Measurements from ENCODE around the gene KLHDC7B.

The KLHDC7B gene

DNA sequence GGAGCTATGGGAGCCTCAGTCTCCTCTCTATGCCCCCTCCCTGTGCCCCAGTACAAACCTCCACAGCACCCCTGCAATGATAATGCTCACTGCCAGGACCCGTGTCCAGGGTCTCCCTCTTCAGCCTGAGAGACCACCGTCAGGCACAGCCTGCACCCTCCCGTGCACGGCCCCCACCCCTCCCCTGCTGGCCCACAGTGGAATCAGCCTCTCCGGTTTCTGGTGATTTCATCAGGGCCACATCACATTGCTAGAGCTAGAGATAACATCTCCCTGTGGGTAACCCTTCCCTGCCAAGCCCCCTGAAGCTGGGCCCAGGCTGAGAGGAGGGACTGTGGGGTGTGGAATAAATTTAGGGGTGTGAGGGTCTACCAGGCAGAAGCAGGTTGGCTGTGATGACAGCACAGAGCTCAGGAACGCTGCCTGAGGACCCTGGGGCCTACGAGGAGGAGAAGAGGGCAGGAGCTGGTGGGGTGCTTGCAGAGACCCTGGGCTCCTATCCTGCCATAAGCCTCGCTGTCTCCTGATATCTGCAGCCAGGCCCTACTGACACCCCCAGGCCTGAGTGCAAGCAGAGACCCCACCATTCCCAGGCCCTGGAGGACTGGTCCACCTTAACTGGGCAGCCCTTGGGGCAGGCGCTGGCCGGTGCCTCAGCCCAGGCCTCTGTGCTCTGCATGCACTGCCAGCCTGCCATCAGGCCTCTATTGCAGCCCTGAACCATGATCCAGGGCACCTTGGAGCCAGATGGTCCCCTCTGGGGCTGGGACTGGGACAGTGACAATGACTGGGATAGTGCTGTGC is at the start of gene KLHDC7B:
Gene KLHDC7B, plus strand, starts transcription at position 378 of the 804 bp plus-strand sequence. Its CDS starts 345 bp downstream, at position 723.
- no peak for DNase-seq

DNA sequence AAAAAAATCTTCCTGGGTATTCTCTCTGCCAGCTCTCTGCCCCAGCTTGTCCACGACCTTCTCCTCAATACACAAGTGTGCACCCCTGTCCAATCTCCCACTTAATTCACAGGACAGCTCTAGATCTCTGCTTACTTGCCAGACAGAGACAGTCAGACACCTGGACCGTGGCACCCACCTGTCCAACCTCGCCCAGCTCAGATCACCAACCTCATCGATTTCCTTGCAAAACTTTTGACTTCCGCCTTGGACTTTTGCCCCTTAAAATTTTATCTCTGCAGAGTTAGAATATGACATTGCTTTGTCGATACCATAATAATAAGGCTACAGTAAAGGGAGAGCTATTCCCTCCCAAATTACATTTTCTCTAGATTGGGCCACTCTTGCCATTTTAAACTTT is 48.6 kb upstream of the KLHDC7B start:
- DNase-seq: no peak

DNA sequence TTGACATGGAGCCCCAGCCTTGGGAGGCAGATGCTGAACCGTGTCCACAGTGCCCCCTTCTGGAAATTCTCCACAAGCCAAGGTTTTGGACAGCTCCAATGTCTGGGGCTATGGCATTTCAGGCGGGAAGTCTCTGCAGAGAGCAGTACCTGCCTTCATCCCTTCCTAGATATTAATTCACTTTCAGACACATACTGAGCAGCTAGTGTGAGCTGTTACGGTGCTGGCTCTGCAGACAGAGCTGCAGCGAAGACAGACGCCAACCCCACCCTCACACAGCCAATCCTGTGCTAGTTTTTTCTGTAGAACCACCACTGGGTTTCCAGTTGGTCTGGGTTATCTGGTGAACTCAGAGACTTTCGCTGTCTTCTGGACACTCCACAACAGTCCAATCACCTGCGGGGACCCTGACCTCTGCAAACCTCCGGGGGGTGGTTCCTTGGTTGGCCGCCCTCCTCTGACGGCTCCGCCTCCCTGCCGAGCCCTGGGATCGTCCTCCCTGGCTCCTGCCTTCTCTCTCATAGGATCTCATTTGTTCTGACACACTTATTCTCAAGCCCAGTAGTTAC is 47.3 kb upstream of the KLHDC7B start:
- peak; percentile 7 for DNase-seq

DNA sequence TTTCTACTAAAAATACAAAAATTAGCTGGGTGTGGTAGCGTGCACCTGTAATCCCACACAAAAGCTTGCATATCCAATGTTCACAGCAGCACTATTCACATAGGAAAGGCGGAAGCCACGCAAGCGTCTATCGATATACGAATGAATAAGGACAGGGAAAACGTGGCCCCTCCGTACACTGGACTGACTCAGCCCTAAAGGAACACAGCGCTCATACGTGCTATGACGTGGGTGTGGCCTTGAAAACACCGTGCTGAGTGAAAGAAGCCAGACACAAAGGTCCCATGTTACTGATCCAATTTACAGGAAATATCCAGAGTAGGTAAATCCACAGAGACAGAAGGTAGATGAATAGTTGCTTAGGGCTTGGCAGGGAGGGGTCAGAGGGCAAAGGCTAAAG is 45.2 kb upstream of the KLHDC7B start:
- no peak for DNase-seq

DNA sequence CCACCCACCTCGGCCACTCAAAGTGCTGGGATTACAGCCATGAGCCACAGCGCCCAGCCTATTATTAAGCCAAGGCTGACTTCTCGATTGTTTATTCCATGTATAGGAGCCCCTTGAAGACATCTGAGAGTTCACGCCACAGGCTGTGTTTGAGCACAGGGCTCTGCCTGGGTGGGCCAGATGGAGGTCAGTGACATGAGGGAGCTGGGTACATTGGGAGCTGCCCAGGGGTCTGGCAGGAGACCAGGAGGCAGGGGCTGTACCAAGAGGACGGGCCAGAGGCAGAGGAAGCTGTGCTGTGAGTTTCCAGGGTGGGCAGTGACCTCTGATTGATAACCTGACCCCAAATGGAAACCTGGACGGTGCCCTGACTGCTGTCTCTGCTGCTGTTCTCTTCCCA is 43.6 kb upstream of the KLHDC7B start:
- DNase-seq: no peak

DNA sequence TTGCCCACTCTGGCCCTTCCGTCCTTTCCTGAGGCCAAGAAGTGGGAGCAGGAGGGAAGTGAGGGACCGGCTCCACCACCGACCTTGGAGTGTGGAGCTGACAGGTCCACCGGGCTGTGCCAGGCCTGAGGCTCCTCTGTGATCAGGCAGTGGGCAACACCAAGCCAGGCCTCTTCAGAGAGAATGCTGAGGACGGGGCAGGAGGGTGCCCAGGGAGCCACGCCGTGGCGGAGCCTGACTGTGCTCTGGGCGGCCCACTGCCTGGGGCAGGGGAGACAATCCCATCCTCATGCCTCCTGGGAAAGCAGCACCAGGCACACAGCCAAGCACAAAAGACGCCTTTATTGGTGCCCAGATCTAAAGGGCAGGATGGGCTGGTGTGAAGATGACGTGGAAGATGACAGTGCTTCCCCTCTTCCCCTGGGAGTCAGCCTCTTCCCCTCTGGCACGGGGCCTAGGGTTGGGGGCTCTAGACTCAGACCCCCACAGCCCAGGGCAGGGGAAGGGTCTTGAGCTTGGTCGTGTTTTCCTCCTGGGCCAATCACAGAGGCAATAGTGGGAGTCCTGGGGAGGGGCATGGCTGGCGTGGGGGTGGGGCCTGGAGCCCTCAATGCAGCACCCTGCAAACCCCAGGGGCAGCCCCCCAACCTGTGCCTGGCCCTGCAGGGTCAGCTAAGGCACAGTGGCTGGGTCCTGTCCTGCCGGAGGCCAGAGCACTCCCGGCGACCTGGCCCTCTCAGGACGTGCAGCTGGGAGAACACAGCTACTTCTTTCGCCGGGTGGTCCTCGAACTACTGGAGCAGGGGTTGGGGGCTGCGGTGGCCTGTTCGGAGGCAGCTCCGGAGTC is 42.8 kb upstream of the KLHDC7B start:
- no peak for DNase-seq

DNA sequence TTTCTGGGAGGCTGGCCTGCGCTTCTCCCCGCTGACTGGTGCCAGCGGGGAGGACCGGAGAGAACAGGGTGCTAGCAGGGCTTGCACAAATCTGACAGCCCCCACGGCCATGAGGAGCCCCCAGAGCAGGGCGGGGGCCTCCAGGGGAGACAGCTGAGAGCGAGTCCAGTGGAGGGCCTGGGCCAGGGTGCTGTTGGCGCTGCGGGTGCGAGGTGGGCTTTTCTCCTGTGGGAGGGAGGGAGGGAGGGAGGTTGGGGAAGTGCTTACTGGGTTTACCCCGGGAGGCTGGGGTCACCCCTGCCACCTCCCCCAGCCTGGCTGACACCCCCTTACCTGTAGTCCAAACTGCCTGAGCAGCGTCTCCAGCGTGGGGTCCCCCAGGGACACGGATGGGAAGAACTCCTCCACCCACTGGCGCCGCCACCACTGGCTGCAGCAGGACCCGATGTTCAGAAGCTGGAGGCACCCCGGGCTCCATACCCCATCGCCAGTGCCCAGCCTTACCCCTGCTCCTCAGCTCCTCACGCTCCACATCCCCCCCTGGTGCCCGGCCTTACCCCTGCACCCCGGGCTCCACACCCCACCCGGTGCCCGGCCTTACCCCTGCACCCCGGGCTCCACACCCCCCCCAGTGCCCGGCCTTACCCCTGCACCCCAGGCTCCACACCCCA is 42.1 kb upstream of the KLHDC7B start:
- no peak for DNase-seq

DNA sequence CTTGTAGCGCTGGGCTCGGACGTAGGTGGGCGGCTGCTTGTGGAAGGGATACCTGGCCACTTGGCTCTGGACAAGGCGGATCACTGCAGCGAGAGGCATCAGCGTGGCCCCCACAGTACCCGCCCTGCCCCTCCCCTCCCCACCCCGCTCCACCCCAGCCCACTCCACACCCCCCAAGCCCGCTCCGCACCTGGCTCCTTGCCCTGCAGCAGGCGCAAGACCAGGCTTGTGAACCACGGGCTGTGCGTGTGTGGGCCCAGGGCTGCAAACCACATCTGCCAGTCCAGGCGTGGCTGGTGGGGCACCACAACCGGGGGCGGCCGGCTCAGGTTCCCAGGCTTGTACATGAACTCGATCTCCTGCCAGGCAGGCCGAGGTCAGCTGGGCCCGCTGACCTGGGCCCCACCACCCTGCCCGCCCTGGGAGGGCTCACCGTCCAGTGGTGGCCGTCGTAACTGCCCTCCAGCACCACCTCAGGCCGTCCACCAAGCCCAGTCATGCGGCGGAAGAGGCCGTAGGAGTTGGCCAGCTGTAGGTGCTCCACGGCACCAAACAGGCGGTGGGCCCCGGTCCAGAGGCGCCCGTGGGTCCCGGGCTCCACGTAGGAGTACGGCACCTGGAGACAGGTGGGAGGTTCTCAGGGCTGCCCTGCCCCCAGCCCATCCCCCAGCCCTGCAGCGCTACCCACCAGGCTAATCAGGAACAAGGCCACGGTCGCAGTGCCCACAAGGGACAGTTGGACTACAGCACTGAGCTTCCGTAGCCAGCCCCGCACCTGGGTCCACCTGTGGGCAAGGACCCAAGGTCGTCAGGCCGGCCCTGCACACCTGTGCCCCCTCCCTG is 41.1 kb upstream of the KLHDC7B start:
- no peak for DNase-seq

DNA sequence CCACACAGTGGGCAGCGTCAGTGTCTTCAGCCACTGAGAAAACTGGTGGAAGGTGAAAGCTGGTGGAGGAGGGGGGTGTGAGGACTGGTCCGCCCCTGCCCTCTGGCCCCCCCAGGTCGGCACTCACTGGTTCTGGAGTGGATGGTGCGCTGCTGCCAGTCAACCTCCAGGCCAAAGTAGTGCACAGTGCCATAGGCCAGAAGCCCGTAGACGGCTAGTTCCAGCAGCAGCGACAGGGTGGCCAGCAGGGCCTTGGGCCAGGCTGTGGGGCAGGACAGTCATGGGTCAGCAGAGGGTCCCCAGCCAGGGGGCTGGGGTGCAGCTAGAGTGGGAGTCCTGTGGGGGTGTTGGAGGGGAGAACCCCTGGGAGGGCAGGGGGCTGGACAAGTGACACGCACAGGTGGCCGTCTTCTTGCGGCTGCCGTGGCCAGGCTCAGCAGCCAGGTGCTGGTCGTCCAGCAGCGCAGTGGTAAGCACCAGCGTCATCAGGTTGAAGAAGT is 40.4 kb upstream of the KLHDC7B start:
- DNase-seq: no peak

DNA sequence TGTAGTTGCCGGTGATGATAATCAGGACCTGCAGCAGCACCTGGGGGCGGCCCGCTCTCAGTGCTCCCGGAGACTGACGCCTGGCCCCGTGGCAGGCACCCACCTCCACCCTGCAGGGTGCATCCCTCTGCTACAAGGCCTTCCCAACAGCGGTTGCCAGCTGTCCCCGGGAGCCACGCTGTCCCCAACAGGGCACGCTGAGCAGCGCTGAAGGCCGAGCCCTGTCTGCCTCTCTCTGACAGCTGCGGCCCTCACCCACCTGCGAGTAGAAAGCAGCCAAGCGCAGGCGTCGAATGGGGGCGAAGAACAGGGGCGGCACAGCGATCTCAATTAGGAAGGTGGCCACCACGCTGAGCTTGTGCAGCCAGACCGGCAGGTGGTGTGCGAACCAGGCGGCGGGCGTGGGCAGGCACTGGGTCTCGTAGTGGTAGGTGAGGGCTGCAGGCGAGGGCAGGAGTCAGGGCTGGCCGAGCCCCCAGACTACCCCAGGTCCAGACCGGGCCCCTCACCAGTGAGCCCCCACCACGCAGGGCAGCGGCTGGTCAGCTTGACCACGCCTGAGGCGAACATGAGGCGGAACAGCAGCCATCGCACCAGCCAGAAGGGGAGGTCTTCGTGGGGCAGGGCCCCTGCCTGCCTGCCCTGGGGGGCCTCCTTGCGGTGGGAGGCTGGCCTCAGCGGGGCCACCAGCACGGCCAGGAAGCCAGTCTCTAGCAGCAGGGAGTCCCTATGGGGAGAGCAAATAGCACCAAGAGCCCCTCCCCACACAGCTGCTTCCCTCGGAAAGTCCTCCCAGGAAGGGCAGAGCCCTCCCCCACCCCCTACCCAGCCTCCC is 39.7 kb upstream of the KLHDC7B start:
- DNase-seq: peak; percentile 3

DNA sequence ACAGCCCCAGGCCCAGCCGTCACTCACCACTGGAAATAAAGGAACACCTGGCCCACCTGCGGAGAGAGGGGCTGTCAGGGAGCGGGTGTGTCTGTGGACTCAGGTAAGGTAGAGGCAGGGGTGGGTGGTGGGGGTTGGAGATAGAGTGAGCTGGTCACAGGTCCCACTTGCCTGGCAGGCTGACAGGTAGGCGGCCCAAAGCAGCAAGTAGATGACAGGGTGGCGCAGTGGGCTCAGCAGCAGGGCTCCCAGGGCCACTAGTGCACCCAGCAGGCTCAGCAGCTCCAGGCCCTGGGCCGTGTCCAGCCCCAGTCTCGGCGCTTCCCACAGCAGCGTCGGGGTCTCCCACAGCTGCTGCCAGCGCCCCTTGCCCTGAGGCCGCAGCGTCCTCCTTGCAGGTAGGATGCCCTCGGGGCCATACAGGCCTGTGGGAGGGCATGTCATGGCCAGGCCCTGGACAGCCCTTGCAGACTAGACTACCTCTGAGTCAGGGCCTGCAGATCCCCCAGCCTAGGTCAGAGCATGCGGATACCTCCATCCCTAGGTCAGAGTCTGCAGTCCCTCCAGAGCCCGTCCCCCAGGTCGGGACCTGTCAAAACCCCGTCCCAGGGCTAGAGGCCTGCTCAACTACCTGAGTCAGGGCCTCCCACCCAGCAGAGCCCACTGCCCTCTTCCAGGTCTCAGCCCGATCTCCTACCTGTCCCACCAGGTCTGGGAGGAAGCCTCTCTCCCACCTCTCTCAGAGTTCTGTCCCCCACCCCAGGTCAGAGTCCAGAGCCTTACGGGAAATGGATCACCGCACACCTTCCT is 38.9 kb upstream of the KLHDC7B start:
- peak; percentile 45 for DNase-seq

DNA sequence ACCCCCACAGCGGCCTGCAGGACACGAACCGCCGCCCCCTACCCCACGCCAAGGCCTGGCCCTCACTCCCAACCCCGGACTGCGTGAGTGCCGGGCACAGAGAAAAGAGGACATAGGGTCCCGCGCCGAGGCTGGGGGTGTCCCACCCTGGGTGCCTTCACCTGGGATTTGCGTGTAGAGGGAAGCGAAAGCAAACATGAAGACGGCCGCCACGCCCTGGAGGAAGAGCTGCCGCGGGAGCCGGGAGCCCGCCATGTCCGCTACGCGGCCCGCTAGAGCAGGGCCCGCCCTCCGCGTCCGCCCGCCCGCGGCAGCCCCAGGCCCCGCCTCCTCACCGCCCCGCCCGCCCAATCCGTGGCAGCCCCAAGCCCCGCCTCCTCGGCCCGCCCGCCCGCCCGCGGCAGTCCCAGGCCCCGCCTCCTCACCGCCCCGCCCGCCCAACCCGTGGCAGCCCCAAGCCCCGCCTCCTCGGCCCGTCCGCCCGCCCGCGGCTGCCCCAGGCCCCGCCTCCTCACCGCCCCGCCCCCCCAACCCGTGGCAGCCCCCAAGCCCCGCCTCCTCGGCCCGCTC is 38.2 kb upstream of the KLHDC7B start, which contains the start of gene LMF2:
Gene LMF2, minus strand, starts transcription at position 282 of the 570 bp plus-strand sequence. Its CDS starts 27 bp downstream, at position 255.
- DNase-seq: no peak

DNA sequence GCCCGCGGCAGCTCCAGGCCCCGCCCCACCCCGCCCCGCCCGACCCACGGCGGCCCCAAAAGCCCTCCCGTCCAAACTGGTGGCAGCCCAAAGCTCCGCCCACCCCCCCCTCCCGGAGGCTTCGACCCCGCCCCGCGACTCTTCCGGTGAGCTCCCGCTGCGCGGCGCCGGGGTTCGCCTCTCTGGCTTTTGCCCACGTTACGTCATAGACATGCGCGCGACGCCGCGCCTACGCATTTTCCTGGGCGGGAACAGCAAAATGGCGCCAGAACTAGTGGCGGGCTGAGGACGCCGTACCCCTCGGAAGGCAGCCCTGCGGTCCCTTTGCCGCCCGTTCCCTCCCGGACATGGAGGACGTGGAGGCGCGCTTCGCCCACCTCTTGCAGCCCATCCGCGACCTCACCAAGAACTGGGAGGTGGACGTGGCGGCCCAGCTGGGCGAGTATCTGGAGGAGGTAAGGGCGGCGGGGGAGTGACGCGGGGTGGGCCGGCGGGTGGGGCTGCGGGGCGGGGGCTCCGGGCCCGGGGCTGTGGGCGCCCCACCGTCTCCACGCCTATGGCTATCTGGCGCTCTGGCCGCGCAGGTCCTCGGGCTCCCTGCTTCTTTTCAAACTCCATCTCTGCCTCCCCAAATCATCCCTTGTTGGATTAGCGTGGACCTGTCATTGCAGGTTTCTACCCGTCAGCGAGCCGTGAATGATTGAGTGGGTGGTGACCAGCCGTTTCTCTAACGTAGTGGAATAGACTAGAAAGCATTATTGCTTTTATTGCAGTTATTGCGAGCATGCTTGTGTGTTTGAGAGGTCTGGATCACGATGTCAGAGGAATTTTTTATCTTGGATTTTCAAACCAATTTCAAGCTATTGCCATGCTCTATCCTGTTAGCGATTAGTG is 37.5 kb upstream of the KLHDC7B start, which contains the start of gene NCAPH2:
Gene NCAPH2, plus strand, starts transcription at position 234 of the 894 bp plus-strand sequence. Its CDS starts 114 bp downstream, at position 348.
- peak; percentile 36 for DNase-seq

DNA sequence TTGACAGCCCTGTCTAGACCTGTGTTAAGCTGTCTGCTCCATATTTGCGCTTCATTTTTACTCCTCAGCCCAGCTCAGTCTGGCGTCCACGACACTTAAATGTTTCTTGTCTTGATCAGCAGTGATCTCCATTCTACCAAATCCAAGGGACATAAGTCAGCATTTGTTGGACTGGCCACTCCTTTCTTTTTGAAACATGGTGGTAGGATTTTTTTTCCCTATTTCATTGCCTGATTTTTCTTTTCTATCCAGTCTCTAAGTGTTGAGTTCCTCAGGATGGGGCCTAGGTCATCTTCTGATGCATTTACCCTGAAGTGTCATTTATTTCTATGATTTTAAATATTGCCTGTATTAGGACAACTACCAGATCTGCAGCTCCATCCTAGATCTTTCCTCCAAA is 36.8 kb upstream of the KLHDC7B start:
- no peak for DNase-seq

DNA sequence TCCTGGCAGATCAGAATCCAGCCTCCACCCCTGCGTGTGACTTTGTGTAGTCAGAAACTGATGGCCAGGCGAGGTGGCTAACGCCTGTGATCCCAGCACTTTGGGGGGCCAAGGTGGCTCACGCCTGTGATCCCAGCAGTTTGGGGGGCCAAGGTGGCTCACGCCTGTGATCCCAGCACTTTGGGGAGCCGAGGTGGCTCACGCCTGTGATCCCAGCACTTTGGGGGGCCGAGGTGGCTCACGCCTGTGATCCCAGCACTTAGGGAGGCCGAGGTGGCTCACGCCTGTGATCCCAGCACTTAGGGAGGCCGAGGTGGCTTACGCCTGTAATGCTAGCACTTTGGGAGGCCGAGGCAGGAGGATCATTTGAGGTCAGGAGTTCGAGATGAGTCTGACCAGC is 32.5 kb upstream of the KLHDC7B start:
- DNase-seq: no peak

DNA sequence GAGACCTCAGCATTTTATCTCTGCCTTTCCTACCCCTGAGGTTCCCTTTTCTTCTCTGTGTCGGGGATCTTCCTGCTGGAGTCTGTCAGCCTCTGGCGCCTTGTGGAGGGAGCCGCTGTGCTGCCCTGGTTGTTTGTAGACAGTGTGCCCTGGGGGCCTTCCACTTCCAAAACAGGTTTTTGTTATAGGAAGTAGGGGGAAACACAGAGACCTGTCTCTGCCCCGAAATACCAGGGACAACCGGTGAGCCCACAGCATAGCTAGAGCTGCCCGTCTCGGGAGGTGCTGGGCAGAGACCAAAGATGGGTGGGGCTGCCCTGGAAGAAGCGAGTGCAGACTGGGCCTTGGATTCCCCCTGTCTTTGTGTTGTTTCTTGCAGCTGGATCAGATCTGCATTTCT is 29.6 kb upstream of the KLHDC7B start:
- DNase-seq: no peak

DNA sequence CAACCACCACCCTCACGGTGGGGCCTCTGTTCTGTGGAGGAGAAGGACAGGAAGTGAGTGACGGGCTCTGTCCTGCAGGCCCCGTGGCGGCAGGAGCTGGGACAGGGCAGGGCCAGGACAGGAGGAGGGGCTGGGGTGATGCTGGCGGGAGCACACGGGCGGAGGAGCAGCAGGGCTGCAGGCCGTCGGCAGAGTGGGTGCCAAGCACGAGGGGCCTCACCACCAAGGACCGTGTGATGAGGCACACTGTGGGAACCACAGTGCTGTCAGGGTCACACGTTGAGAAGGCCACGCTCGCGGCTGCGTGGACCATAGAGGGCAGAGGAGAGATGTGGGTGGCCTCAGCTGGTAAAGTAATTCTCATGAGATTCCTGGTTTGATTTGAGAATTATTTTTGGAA is 28.8 kb upstream of the KLHDC7B start:
- DNase-seq: no peak

DNA sequence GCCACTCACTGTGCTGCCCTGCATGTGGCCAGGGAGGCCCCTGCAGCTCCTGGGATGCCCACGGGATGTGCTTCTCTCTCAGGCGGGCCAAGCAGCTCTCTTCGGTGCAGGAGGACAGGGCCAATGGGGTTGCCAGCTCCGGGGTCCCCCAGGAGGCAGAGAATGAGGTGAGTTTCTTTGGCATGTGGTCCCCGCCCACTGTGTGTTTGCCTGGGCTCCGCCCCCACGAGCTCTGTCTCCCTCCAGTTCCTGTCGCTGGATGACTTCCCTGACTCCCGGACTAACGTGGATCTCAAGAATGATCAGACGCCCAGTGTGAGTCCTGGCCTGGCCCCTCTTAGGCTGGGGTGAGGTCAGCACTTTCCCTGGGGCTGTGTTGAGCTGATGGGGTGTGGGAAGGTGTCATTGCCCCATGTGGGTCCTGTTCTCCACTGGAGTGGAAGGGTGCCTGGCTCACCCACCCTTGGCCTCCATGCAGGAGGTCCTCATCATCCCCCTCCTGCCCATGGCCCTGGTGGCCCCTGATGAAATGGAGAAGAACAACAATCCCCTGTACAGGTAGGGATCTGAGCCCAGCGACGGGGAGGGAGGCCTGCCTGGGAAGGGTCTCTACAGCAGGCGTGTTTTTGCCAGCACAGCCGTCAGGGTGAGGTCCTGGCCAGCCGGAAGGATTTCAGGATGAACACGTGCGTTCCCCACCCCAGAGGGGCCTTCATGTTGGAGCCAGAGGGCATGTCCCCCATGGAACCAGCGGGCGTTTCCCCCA is 28.0 kb upstream of the KLHDC7B start:
- no peak for DNase-seq
